SK-N-SH (cell line): ENCODE data around the gene UNC5CL.

ENCODE experiments used
- EP300 ChIP-seq, 2 experiments: IDR thresholded peaks; 2 replicates each; pipeline versions ENCODE4 v1.4.0 to v1.6.1; 2012; ENCODE audit warnings: borderline replicate concordance in 1 of 2, low read depth in 1 of 2, low read length in 1 of 2
- EZH2phosphoT487 ChIP-seq: fragments of 200-600 bp; sonication (generic); IDR thresholded peaks from 2 replicates; pipeline ENCODE4 v1.6.1; 2017; ENCODE audit warnings: low read depth, mixed run types, mild to moderate bottlenecking, antibody characterized with exemption, moderate library complexity, borderline replicate concordance
- FOXM1 ChIP-seq: IDR thresholded peaks from 2 replicates; pipeline ENCODE4 v1.4.0; 2012; ENCODE audit warnings: low read depth, mild to moderate bottlenecking
- GABPA ChIP-seq: IDR thresholded peaks from 2 replicates; pipeline ENCODE4 v1.4.0; 2012; ENCODE audit warnings: low read depth, mild to moderate bottlenecking
- MXI1 ChIP-seq: IDR thresholded peaks from 2 replicates; pipeline ENCODE4 v1.6.1; 2012; ENCODE audit warnings: mild to moderate bottlenecking, low read depth, low read length, improper control_type of control experiment
- POLR2AphosphoS5 ChIP-seq: IDR thresholded peaks from 2 replicates; pipeline ENCODE4 v1.6.1; 2012; ENCODE audit warnings: low read depth, low read length
- RAD21 ChIP-seq: IDR thresholded peaks from 2 replicates; pipeline ENCODE4 v1.6.1; 2012; ENCODE audit warnings: mild to moderate bottlenecking, low read length
- SMC3 ChIP-seq: IDR thresholded peaks from 2 replicates; pipeline ENCODE4 v1.6.1; 2012; ENCODE audit warnings: low read depth, low read length, improper control_type of control experiment
- USF1 ChIP-seq: IDR thresholded peaks from 2 replicates; pipeline ENCODE4 v1.4.0; 2012; ENCODE audit warnings: low read depth, borderline replicate concordance
- YY1 ChIP-seq: IDR thresholded peaks from 2 replicates; pipeline ENCODE4 v1.4.0; 2012; ENCODE audit warnings: low read depth, mild to moderate bottlenecking
- TF ChIP-seq, protein P1 (sequence below): fragments of 200-600 bp; sonication (generic); IDR thresholded peaks from 2 replicates; pipeline ENCODE4 v1.6.1; 2017; ENCODE audit warnings: antibody characterized with exemption, mild to moderate bottlenecking, moderate library complexity

DNA sequence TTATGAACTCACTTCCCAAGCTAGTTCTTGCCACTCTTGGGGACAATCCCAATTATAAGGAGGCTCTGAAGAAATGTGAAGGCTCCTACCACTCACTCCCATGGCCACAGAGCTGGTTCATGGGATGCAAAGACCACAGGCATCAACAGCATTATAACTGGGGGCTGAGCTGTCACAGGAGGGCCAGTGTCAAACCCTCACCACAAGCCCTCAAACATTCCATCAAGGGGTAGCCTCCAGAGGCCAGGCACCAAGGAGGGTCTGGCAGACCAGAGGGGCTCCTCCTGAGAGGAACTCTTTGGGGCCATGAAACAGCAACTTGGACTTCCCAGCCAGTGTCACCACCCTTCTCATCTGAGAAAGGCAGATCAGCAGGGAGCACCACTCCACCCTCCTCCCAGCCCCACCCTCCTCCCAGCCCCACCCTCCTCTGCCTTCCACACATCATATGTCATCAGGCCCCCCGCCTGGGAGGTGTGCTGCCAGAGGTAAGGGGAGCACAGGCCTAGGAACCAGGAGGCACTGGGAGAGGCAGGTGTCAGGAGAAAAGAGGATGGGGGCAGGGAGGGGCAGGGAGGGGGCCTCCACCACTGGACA lies 2.0 kb upstream of the UNC5CL start:
- TF ChIP-seq, protein P1, sequence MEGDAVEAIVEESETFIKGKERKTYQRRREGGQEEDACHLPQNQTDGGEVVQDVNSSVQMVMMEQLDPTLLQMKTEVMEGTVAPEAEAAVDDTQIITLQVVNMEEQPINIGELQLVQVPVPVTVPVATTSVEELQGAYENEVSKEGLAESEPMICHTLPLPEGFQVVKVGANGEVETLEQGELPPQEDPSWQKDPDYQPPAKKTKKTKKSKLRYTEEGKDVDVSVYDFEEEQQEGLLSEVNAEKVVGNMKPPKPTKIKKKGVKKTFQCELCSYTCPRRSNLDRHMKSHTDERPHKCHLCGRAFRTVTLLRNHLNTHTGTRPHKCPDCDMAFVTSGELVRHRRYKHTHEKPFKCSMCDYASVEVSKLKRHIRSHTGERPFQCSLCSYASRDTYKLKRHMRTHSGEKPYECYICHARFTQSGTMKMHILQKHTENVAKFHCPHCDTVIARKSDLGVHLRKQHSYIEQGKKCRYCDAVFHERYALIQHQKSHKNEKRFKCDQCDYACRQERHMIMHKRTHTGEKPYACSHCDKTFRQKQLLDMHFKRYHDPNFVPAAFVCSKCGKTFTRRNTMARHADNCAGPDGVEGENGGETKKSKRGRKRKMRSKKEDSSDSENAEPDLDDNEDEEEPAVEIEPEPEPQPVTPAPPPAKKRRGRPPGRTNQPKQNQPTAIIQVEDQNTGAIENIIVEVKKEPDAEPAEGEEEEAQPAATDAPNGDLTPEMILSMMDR: no peak
- TF ChIP-seq RAD21 (no peak), EZH2phosphoT487 (no peak), POLR2AphosphoS5 (no peak), SMC3 (no peak), YY1 (no peak), EP300 (IDR thresholded peaks at IDR 0.05; ENCODE audit: borderline replicate concordance in 1 of 2, low read depth in 1 of 2, low read length in 1 of 2) (no peak), MXI1 (no peak), GABPA (no peak), USF1 (no peak), FOXM1 (no peak)
